A673 (cell line): ENCODE measurements around the gene LNX1. TPM values are rescaled to one million over a fixed set of nuclear protein-coding genes. Genes with fewer than 3 reads are reported as not detected.

Experiments used
- BruUV-seq: library from RNA; stranded (reverse); fragments of 400-500 nt; replicated peaks from 2 replicates; lab custom pipeline; 2021; lab: Mats Ljungman, UMichigan
- CTCF ChIA-PET: fragments of 300-600 bp; sonication (Branson Sonifier 250); formaldehyde crosslinking; loops from one replicate; lab custom pipeline; 2022; ENCODE audit warnings: antibody characterized with exemption; lab: Charles Lee
- POLR2A ChIA-PET: fragments of 300-600 bp; sonication (Branson Sonifier 250); formaldehyde crosslinking; loops from one replicate; lab custom pipeline; 2022; ENCODE audit warnings: antibody characterized with exemption; ENCODE audit not compliant: low non-redundant PET; lab: Charles Lee
- DNase-seq: peaks from one replicate; pipeline ENCODE4 v3.0.0-alpha.2; 2015; ENCODE audit warnings: low spot score
- H3K27ac ChIP-seq: fragments of 200-600 bp; sonication (generic); 2 replicates; pipeline ENCODE4 v1.5.1; 2016; ENCODE audit warnings: mixed run types, low read depth, mild to moderate bottlenecking, mixed read lengths, antibody characterized with exemption, low read length; ENCODE audit not compliant: poor library complexity, severe bottlenecking
- H3K27me3 ChIP-seq: fragments of 200-600 bp; sonication (generic); replicated peaks from 2 replicates; pipeline ENCODE4 v1.6.1; 2017; ENCODE audit warnings: mixed run types, low read depth, mild to moderate bottlenecking, mixed read lengths, antibody characterized with exemption, low read length; ENCODE audit not compliant: insufficient read depth, poor library complexity
- H3K36me3 ChIP-seq: fragments of 200-600 bp; sonication (generic); 2 replicates; pipeline ENCODE4 v1.6.1; 2016; ENCODE audit warnings: mixed run types, mild to moderate bottlenecking, mixed read lengths, antibody characterized with exemption, low read length; ENCODE audit not compliant: insufficient read depth, poor library complexity, severe bottlenecking
- H3K4me1 ChIP-seq: fragments of 200-600 bp; sonication (generic); 2 replicates; pipeline ENCODE4 v1.6.1; 2017; ENCODE audit warnings: mixed run types, mild to moderate bottlenecking, mixed read lengths, antibody characterized with exemption, low read length; ENCODE audit not compliant: insufficient read depth, poor library complexity, severe bottlenecking
- H3K4me3 ChIP-seq: fragments of 200-600 bp; sonication (generic); 2 replicates; pipeline ENCODE4 v1.5.1; 2016; ENCODE audit warnings: low read depth, mixed run types, mild to moderate bottlenecking, mixed read lengths, low read length; ENCODE audit not compliant: poor library complexity, severe bottlenecking
- H3K9me3 ChIP-seq: fragments of 200-600 bp; sonication (generic); 2 replicates; pipeline ENCODE4 v1.6.1; 2016; ENCODE audit warnings: mixed run types, low read depth, mild to moderate bottlenecking, mixed read lengths, antibody characterized with exemption, low read length; ENCODE audit not compliant: poor library complexity, severe bottlenecking
- EZH2 ChIP-seq: fragments of 200-600 bp; sonication (generic); IDR thresholded peaks from 2 replicates; pipeline ENCODE4 v1.6.1; 2017; ENCODE audit warnings: borderline replicate concordance, low read depth, mild to moderate bottlenecking, mixed read lengths, antibody characterized with exemption, low read length; ENCODE audit not compliant: poor library complexity, severe bottlenecking
- intact Hi-C: fragments of 100-400 bp; cut with micrococcal nuclease; formaldehyde crosslinking; loops from one replicate; pipeline ENCODE4 v1.10.0; 2022; ENCODE audit not compliant: unreplicated experiment
- total RNA-seq: library from RNA; stranded (reverse); gene quantifications from 2 replicates; pipeline ENCODE4 v1.2.3, GENCODE V29; 2021
- TF ChIP-seq, protein P1 (sequence below): fragments of 300-800, 200-600 bp; sonication (generic); conservative IDR thresholded peaks from 2 replicates; pipeline ENCODE4 v1.5.1; 2017; ENCODE audit warnings: low read depth, mild to moderate bottlenecking, antibody characterized with exemption, low read length, moderate library complexity, mixed read lengths

The LNX1 gene
- total RNA-seq, 1 experiment from 2014 or later: not detected

DNA sequence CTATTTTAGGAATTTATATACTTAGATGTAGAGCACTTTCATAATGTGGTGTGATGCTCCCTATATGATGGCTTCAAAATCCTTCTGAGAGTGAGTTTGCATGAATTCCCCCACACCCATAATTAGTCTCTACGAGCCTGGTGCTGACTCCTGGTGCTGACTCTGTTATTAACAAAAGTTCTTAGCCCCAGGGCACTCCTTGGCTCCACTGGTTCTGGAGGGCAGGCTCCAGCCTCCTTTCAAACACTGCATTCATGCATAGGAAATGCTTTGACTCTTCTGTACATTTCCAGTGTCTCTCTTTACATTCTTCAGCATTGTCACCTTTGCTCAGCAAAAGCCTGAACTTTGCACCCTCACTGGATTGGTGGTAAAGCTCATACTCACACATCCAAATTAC, 64.0 kb downstream of the LNX1 start:
- no peaks in the 10 kb centered on the region for H3K27me3 ChIP-seq
- no peaks in the 10 kb centered on the region for H3K36me3 ChIP-seq
- TF ChIP-seq, protein P1, sequence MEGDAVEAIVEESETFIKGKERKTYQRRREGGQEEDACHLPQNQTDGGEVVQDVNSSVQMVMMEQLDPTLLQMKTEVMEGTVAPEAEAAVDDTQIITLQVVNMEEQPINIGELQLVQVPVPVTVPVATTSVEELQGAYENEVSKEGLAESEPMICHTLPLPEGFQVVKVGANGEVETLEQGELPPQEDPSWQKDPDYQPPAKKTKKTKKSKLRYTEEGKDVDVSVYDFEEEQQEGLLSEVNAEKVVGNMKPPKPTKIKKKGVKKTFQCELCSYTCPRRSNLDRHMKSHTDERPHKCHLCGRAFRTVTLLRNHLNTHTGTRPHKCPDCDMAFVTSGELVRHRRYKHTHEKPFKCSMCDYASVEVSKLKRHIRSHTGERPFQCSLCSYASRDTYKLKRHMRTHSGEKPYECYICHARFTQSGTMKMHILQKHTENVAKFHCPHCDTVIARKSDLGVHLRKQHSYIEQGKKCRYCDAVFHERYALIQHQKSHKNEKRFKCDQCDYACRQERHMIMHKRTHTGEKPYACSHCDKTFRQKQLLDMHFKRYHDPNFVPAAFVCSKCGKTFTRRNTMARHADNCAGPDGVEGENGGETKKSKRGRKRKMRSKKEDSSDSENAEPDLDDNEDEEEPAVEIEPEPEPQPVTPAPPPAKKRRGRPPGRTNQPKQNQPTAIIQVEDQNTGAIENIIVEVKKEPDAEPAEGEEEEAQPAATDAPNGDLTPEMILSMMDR: no peak
- no peak for TF ChIP-seq EZH2
- H3K27ac ChIP-seq: no peak overlapping the region
- CTCF ChIA-PET: no interaction called here
- POLR2A ChIA-PET: no interaction called here
- no peaks in the 10 kb centered on the region for H3K9me3 ChIP-seq
- BruUV-seq: no TSS peak
- intact Hi-C loops: no loop called here
- H3K4me3 ChIP-seq: no peak overlapping the region
- no peak for DNase-seq
- no peaks in the 10 kb centered on the region for H3K4me1 ChIP-seq

- ChIA-PET POLR2A (no interaction called here), CTCF (no interaction called here)
- no peaks in the 10 kb centered on the region for H3K4me1 ChIP-seq
- TF ChIP-seq EZH2: no peak
- TF ChIP-seq, protein P1: no peak
- DNase-seq: no peak
- no TSS peak for BruUV-seq
- no peaks in the 10 kb centered on the region for H3K9me3 ChIP-seq
- H3K36me3 ChIP-seq: no peaks in the 10 kb centered on the region
- H3K27me3 ChIP-seq: no peaks in the 10 kb centered on the region
- no peak overlapping the region for H3K27ac ChIP-seq
- intact Hi-C loops: no loop called here
- no peak overlapping the region for H3K4me3 ChIP-seq
Observed at GRCh38 chr4:53522334-53522733, 69.0 kb downstream of the LNX1 start.

DNA sequence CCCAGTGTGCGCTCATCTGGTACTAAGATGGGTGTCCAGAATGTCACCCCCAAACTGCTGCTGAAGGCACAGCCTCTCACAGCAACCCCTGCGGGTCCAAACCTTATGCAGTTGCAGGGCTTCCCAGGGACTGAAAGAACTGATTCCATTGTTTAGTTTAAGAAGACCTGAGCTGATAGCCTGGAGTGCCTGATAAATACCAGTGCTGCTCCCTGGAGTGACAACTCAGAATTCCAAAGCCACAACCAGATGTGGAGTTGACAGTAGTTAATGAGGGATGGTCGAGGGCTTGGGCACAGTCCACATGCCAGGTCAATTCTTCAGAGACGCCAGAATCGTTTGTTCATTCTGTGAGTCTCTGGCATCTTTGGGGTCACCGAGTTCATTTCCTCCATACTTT, 71.2 kb downstream of the LNX1 start:
- Histone ChIP-seq H3K4me3 (no peak overlapping the region), H3K36me3 (no peaks in the 10 kb centered on the region), H3K9me3 (no peaks in the 10 kb centered on the region), H3K27me3 (no peaks in the 10 kb centered on the region), H3K27ac (no peak overlapping the region), H3K4me1 (no peaks in the 10 kb centered on the region)
- CTCF ChIA-PET: no interaction called here
- no TSS peak for BruUV-seq
- POLR2A ChIA-PET: no interaction called here
- no peak for DNase-seq
- TF ChIP-seq, protein P1: no peak
- no peak for TF ChIP-seq EZH2
- intact Hi-C loops: no loop called here
